Amniotic stem cell (primary cell): ENCODE measurements around the gene NUBPL.
"Not testable (repeated sequence)": the region's sequence is repeated elsewhere in the genome, so short reads cannot be mapped to it uniquely, and the experiment has no call there.

ENCODE experiments used
- DNase-seq: peaks from one replicate; lab custom pipeline; 2025; lab: John Stamatoyannopoulos, UW

The NUBPL gene

GRCh38 chr14:31813724-31814490 is 252.7 kb downstream of the NUBPL start:
- DNase-seq = not testable (repeated sequence)

- DNase-seq = no peak
These were observed 258.1 kb downstream of the NUBPL start for GRCh38 chr14:31819281-31819680.

- DNase-seq = no peak
These were observed 264.3 kb downstream of the NUBPL start for GRCh38 chr14:31825459-31825858.

GRCh38 chr14:31827325-31827724 is 266.1 kb downstream of the NUBPL start:
- DNase-seq = no peak

- peak; percentile 14 for DNase-seq
These were observed 268.0 kb downstream of the NUBPL start for GRCh38 chr14:31828946-31829868.

- DNase-seq = no peak
These were observed 273.4 kb downstream of the NUBPL start for GRCh38 chr14:31834616-31835015.

GRCh38 chr14:31835049-31835448 is 273.8 kb downstream of the NUBPL start:
- no peak for DNase-seq

- no peak for DNase-seq
These were observed 275.8 kb downstream of the NUBPL start for GRCh38 chr14:31837031-31837430.

- DNase-seq = no peak
These were observed 281.7 kb downstream of the NUBPL start for GRCh38 chr14:31842899-31843298.

- no peak for DNase-seq
These were observed 282.3 kb downstream of the NUBPL start for GRCh38 chr14:31843361-31844091.

- DNase-seq = no peak
These were observed 293.4 kb downstream of the NUBPL start for GRCh38 chr14:31854508-31855075.

GRCh38 chr14:31855262-31855661 is 294.1 kb downstream of the NUBPL start:
- DNase-seq = no peak

- not testable (repeated sequence) for DNase-seq
These were observed 294.8 kb downstream of the NUBPL start for GRCh38 chr14:31856003-31856402.

GRCh38 chr14:31858868-31859267 is 297.7 kb downstream of the NUBPL start:
- no peak for DNase-seq

- DNase-seq = no peak
These were observed 304.0 kb downstream of the NUBPL start for GRCh38 chr14:31864937-31865855.

- no peak for DNase-seq
These were observed 306.4 kb downstream of the NUBPL start for GRCh38 chr14:31867570-31867969.

GRCh38 chr14:31868096-31868495 is 306.9 kb downstream of the NUBPL start:
- DNase-seq = not testable (repeated sequence)

GRCh38 chr14:31876741-31877140 is 315.5 kb downstream of the NUBPL start:
- no peak for DNase-seq

- DNase-seq = no peak
These were observed 316.1 kb downstream of the NUBPL start for GRCh38 chr14:31877255-31877798.

GRCh38 chr14:31879661-31880348 is 318.6 kb downstream of the NUBPL start:
- DNase-seq = no peak
